PC-3 (cell line): ENCODE measurements around the gene GALNT18. TPM values are rescaled to one million over a fixed set of nuclear protein-coding genes. Genes with fewer than 3 reads are reported as not detected.
A peak's percentile ranks its signal among the peaks of the same experiment; 100 is the strongest.

ENCODE experiments used
- ATAC-seq: fragments of 200-7000 bp; cut with Tn5 transposase; 2 replicates; pipeline ENCODE4 v1.9.1; 2020; ENCODE audit warnings: mild to moderate bottlenecking, moderate library complexity
- BruUV-seq: library from RNA; stranded (reverse); fragments of 400-500 nt; replicated peaks from 2 replicates; lab custom pipeline; 2021; lab: Mats Ljungman, UMichigan
- CTCF ChIA-PET: fragments of 300-600 bp; sonication (Branson Sonifier 250); formaldehyde crosslinking; loops from one replicate; lab custom pipeline; 2022; ENCODE audit warnings: antibody characterized with exemption; lab: Charles Lee
- POLR2A ChIA-PET: fragments of 300-600 bp; sonication (Branson Sonifier 250); formaldehyde crosslinking; loops from one replicate; lab custom pipeline; 2022; ENCODE audit warnings: antibody characterized with exemption; ENCODE audit not compliant: unreplicated experiment; lab: Charles Lee
- DNase-seq: peaks from one replicate; pipeline ENCODE4 v3.0.0-alpha.2; 2015
- H2AFZ ChIP-seq: fragments of 300-600 bp; sonication (generic); 2 replicates; pipeline ENCODE4 v1.6.0; 2016; ENCODE audit warnings: antibody characterized with exemption, low read length
- H3F3A ChIP-seq: fragments of 300-600 bp; sonication (generic); one replicate; pipeline ENCODE4 v1.6.0; 2017; ENCODE audit warnings: antibody characterized with exemption, low read length, control low read depth, mild to moderate bottlenecking; ENCODE audit not compliant: unreplicated experiment
- H3K27ac ChIP-seq: fragments of 300-600 bp; sonication (generic); 2 replicates; pipeline ENCODE4 v1.5.1; 2016; ENCODE audit warnings: mild to moderate bottlenecking, low read length
- H3K27me3 ChIP-seq: fragments of 300-600 bp; sonication (generic); 2 replicates; pipeline ENCODE4 v1.6.1; 2016; ENCODE audit warnings: low read length, mixed read lengths
- H3K36me3 ChIP-seq: fragments of 300-600 bp; sonication (generic); 2 replicates; pipeline ENCODE4 v1.6.1; 2016; ENCODE audit warnings: low read depth, mixed run types, low read length, mixed read lengths
- H3K4me1 ChIP-seq: fragments of 300-600 bp; sonication (generic); 2 replicates; pipeline ENCODE4 v1.5.1; 2016; ENCODE audit warnings: low read length; ENCODE audit not compliant: insufficient read depth
- H3K4me2 ChIP-seq: fragments of 300-600 bp; sonication (generic); 2 replicates; pipeline ENCODE4 v1.6.0; 2016; ENCODE audit warnings: low read length
- H3K4me3 ChIP-seq: fragments of 300-600 bp; sonication (generic); 2 replicates; pipeline ENCODE4 v1.5.1; 2016; ENCODE audit warnings: mild to moderate bottlenecking, low read length, mixed read lengths
- H3K79me2 ChIP-seq: fragments of 300-600 bp; sonication (generic); 2 replicates; pipeline ENCODE4 v1.6.1; 2017; ENCODE audit warnings: low read length, mixed read lengths
- H3K9ac ChIP-seq: fragments of 300-600 bp; sonication (generic); 2 replicates; pipeline ENCODE4 v1.6.0; 2016; ENCODE audit warnings: mild to moderate bottlenecking, low read length
- H3K9me2 ChIP-seq: fragments of 300-600 bp; sonication (generic); replicated peaks from 2 replicates; pipeline ENCODE4 v1.6.1; 2016; ENCODE audit warnings: mixed run types, low read length, mixed read lengths
- H3K9me3 ChIP-seq: fragments of 300-600 bp; sonication (generic); 2 replicates; pipeline ENCODE4 v1.6.1; 2016; ENCODE audit warnings: low read length, mixed read lengths
- H4K20me1 ChIP-seq: fragments of 300-600 bp; sonication (generic); 2 replicates; pipeline ENCODE4 v1.6.1; 2016; ENCODE audit warnings: low read length, mixed read lengths
- EZH2 ChIP-seq: fragments of 300-600 bp; sonication (generic); IDR thresholded peaks from one replicate; pipeline ENCODE4 v1.6.1; 2017; ENCODE audit warnings: antibody characterized with exemption, mild to moderate bottlenecking, low read length; ENCODE audit not compliant: unreplicated experiment
- EZH2phosphoT487 ChIP-seq: fragments of 300-600 bp; sonication (generic); IDR thresholded peaks from 2 replicates; pipeline ENCODE4 v1.6.1; 2018; ENCODE audit warnings: mild to moderate bottlenecking, antibody characterized with exemption, low read length, borderline replicate concordance
- intact Hi-C: fragments of 100-400 bp; cut with micrococcal nuclease; formaldehyde crosslinking; loops from 2 replicates; pipeline ENCODE4 v1.9.0; 2023
- total RNA-seq: library from RNA; depleted of rRNA; stranded (reverse); fragments of >200 nt; gene quantifications from 2 replicates; pipeline ENCODE4 v1.2.3, GENCODE V29; 2014
- TF ChIP-seq, protein P1 (sequence below): fragments of 300-600 bp; sonication (generic); conservative IDR thresholded peaks from 2 replicates; pipeline ENCODE4 v1.5.1; 2017; ENCODE audit warnings: antibody characterized with exemption, low read depth, mild to moderate bottlenecking, low read length

Gene GALNT18
- total RNA-seq, 1 experiment from 2014 or later = 34.5 TPM

DNA sequence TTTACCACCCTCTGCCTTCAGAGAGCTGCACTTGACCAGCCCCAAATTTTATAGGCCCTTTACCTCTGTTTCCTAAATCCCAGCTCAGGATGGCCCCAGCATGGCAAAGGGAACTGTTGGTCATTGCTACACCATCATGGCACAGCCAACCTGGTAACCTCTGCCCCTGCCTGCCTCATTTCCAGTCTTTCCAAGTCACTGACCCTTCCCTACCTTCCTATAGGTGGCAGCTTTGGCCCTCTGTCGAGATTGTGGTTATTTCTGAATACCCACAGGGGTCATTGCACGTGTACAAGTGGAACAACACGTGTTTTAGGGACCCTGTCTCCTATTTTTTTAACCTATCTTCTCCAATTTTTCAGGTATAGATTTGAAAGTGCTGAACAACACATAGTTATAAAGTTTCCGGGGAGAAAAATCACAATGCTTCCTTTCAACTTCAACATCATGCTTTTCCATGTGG, 2.8 kb downstream of the GALNT18 start:
- Histone ChIP-seq H3K27ac (no peak overlapping the region), H3K79me2 (peaks cover 75% of the 10 kb centered on the region), H4K20me1 (no peaks in the 10 kb centered on the region), H3F3A (no peaks in the 10 kb centered on the region), H3K4me3 (peak overlapping the region; percentile 96), H3K9me2 (no peaks in the 10 kb centered on the region), H3K36me3 (no peaks in the 10 kb centered on the region), H3K27me3 (no peaks in the 10 kb centered on the region), H3K9me3 (no peaks in the 10 kb centered on the region), H2AFZ (no peak overlapping the region), H3K4me2 (peak overlapping the region; percentile 93), H3K4me1 (peaks cover 29% of the 10 kb centered on the region), H3K9ac (no peak overlapping the region)
- ChIA-PET POLR2A (no interaction called here), CTCF (no interaction called here)
- intact Hi-C loops = loop anchor here (10.0 kb wide), 1 partner anchor 114 kb away; no protein-coding TSS in a partner anchor
- ATAC-seq (no peak), DNase-seq (peak; percentile 19)
- BruUV-seq = no TSS peak
- TF ChIP-seq, protein P1, sequence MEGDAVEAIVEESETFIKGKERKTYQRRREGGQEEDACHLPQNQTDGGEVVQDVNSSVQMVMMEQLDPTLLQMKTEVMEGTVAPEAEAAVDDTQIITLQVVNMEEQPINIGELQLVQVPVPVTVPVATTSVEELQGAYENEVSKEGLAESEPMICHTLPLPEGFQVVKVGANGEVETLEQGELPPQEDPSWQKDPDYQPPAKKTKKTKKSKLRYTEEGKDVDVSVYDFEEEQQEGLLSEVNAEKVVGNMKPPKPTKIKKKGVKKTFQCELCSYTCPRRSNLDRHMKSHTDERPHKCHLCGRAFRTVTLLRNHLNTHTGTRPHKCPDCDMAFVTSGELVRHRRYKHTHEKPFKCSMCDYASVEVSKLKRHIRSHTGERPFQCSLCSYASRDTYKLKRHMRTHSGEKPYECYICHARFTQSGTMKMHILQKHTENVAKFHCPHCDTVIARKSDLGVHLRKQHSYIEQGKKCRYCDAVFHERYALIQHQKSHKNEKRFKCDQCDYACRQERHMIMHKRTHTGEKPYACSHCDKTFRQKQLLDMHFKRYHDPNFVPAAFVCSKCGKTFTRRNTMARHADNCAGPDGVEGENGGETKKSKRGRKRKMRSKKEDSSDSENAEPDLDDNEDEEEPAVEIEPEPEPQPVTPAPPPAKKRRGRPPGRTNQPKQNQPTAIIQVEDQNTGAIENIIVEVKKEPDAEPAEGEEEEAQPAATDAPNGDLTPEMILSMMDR = peak; percentile 54
- no peak for TF ChIP-seq EZH2

DNA sequence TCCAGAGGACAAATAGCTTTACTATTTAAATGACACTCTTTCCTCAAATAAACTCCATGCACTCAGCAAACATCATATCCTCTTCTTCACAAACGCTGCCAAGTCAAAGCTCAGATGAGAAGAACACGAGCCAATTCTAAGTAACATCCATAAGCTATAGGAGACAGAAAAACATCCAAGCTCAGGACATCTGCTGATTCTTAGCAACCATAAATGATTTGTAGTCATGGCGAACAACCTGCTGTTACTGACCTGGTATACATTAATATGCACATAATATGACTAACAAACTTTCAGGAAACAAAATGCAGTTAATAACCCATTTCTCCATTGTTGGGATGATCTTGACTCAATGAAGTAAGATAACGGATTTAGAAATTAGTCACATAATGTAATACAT, 6.7 kb downstream of the GALNT18 start:
- Histone ChIP-seq H3K4me2 (no peak overlapping the region), H3F3A (no peaks in the 10 kb centered on the region), H3K9ac (no peak overlapping the region), H4K20me1 (no peaks in the 10 kb centered on the region), H3K36me3 (no peaks in the 10 kb centered on the region), H3K79me2 (peaks cover 98% of the 10 kb centered on the region), H3K27ac (peak overlapping the region; percentile 47), H3K27me3 (no peaks in the 10 kb centered on the region), H3K4me1 (peaks cover 20% of the 10 kb centered on the region), H3K9me3 (no peaks in the 10 kb centered on the region), H2AFZ (no peak overlapping the region), H3K9me2 (no peaks in the 10 kb centered on the region), H3K4me3 (no peak overlapping the region)
- ATAC-seq (peak; percentile 62), DNase-seq (peak; percentile 42)
- intact Hi-C loops = loop anchor here (2.0 to 10.0 kb wide), 2 partner anchors 30 to 110 kb away; no protein-coding TSS in a partner anchor
- CTCF ChIA-PET = interaction anchor here (0.6 kb wide), 1 partner anchor 242 kb away, joined by 4 read pairs; no protein-coding TSS in a partner anchor
- POLR2A ChIA-PET = no interaction called here
- TF ChIP-seq EZH2 = no peak
- no TSS peak for BruUV-seq

DNA sequence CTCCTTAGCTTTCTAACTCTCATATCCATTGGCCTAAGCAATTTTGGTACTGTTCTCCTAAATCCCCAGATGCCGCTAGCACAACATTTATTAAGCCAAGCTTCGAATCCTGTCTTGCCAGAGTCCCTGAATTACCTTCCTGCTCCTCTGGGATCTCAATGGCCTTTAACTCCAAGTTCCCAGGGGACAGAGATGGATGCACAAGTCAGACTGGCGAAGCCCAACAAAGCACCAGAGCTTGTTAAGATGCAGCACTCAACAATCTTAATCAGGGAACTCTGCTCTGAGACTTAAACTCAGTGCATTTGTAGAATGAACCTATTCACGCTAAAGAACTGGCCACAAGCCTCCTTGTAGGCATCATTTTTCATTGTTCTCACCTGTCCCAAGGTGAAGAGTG, 9.4 kb downstream of the GALNT18 start:
- Histone ChIP-seq H3K27ac (no peak overlapping the region), H3K79me2 (peaks cover 95% of the 10 kb centered on the region), H3K9me2 (no peaks in the 10 kb centered on the region), H3K4me1 (peaks cover 31% of the 10 kb centered on the region), H4K20me1 (no peaks in the 10 kb centered on the region), H3F3A (no peaks in the 10 kb centered on the region), H3K27me3 (no peaks in the 10 kb centered on the region), H3K4me2 (no peak overlapping the region), H3K9ac (no peak overlapping the region), H3K4me3 (no peak overlapping the region), H3K36me3 (no peaks in the 10 kb centered on the region), H3K9me3 (no peaks in the 10 kb centered on the region), H2AFZ (no peak overlapping the region)
- BruUV-seq = no TSS peak
- intact Hi-C loops = loop anchor here (10.0 kb wide), 1 partner anchor 108 kb away; no protein-coding TSS in a partner anchor
- POLR2A ChIA-PET = no interaction called here
- TF ChIP-seq, protein P1 = no peak
- TF ChIP-seq EZH2phosphoT487 = no peak
- no peak for TF ChIP-seq EZH2
- no peak for ATAC-seq
- CTCF ChIA-PET = no interaction called here
- DNase-seq = no peak
